LHCN-M2 (cell line): Measurements from ENCODE around the gene CGNL1. TPM values are rescaled to one million over a fixed set of nuclear protein-coding genes. Genes with fewer than 3 reads are reported as not detected.

Experiments
- DNase-seq: peaks from one replicate; pipeline ENCODE4 v3.0.0-alpha.2; 2012; ENCODE audit warnings: low read depth
- total RNA-seq: library from RNA; depleted of rRNA; stranded (reverse); fragments of >200 nt; gene quantifications from 2 replicates; pipeline ENCODE4 v1.2.3, GENCODE V29; 2014

Gene CGNL1
- total RNA-seq, 1 experiment from 2014 or later, result 2.0 TPM

- DNase-seq, result no peak
Measured at GRCh38 chr15:57570340-57570739, 194.0 kb downstream of the CGNL1 start.

- peak; percentile 69 for DNase-seq
Measured at GRCh38 chr15:57570994-57571393, 194.7 kb downstream of the CGNL1 start.

GRCh38 chr15:57571725-57572124, 195.4 kb downstream of the CGNL1 start:
- DNase-seq, result no peak

- DNase-seq, result no peak
Measured at GRCh38 chr15:57572468-57572867, 196.2 kb downstream of the CGNL1 start.

GRCh38 chr15:57573151-57573550, 196.8 kb downstream of the CGNL1 start:
- DNase-seq, result no peak

- no peak for DNase-seq
Measured at GRCh38 chr15:57575363-57575762, 199.1 kb downstream of the CGNL1 start.

GRCh38 chr15:57578288-57578900, 202.1 kb downstream of the CGNL1 start:
- no peak for DNase-seq

GRCh38 chr15:57580428-57580827, 204.1 kb downstream of the CGNL1 start:
- DNase-seq, result no peak

- no peak for DNase-seq
Measured at GRCh38 chr15:57580866-57581265, 204.6 kb downstream of the CGNL1 start.

- no peak for DNase-seq
Measured at GRCh38 chr15:57582090-57582489, 205.8 kb downstream of the CGNL1 start.

GRCh38 chr15:57583282-57583681, 207.0 kb downstream of the CGNL1 start:
- no peak for DNase-seq

GRCh38 chr15:57583720-57584119, 207.4 kb downstream of the CGNL1 start:
- DNase-seq, result no peak

GRCh38 chr15:57586661-57587424, 210.5 kb downstream of the CGNL1 start:
- DNase-seq, result no peak

- no peak for DNase-seq
Measured at GRCh38 chr15:57589281-57589680, 213.0 kb downstream of the CGNL1 start.

GRCh38 chr15:57589754-57590153, 213.4 kb downstream of the CGNL1 start:
- DNase-seq, result no peak

GRCh38 chr15:57591237-57591821, 215.0 kb downstream of the CGNL1 start:
- no peak for DNase-seq

- DNase-seq, result no peak
Measured at GRCh38 chr15:57591822-57592367, 215.6 kb downstream of the CGNL1 start, which contains the start of gene MYZAP. MYZAP (plus strand) TSS chr15:57591904; CDS start chr15:57592035, 131 bp downstream.

GRCh38 chr15:57592426-57592825, 216.1 kb downstream of the CGNL1 start:
- DNase-seq, result no peak

GRCh38 chr15:57592836-57593420, 216.6 kb downstream of the CGNL1 start:
- no peak for DNase-seq

GRCh38 chr15:57594479-57594878, 218.2 kb downstream of the CGNL1 start:
- no peak for DNase-seq

- peak; percentile 39 for DNase-seq
Measured at GRCh38 chr15:57595011-57595866, 218.9 kb downstream of the CGNL1 start.
